GM12878 (cell line): ENCODE data around the gene ATG101. TPM values are rescaled to one million over a fixed set of nuclear protein-coding genes. Genes with fewer than 3 reads are reported as not detected.
A peak's percentile ranks its signal among the peaks of the same experiment; 100 is the strongest.

Source experiments
- ATAC-seq: fragments of 200-7000 bp; cut with Tn5 transposase; 3 replicates; pipeline ENCODE4 v1.9.1; 2020; ENCODE audit warnings: mild to moderate bottlenecking, moderate library complexity
- BruUV-seq: library from RNA; stranded (reverse); fragments of 400-500 nt; replicated peaks from 2 replicates; lab custom pipeline; 2021; lab: Mats Ljungman, UMichigan
- CTCF ChIA-PET: fragments of 300-600 bp; sonication (Branson Sonifier 250); formaldehyde crosslinking; extraction: SDS; loops from one replicate; lab custom pipeline; 2021; ENCODE audit warnings: inconsistent platforms; lab: Yijun Ruan, JAX
- POLR2A ChIA-PET: fragments of 350-600 bp; formaldehyde crosslinking; extraction: SDS; loops from one replicate; lab custom pipeline; 2021; ENCODE audit warnings: inconsistent platforms; lab: Charles Lee
- RAD21 ChIA-PET: fragments of 300-600 bp; sonication (Branson Sonifier 250); formaldehyde crosslinking; loops from one replicate; lab custom pipeline; 2023; ENCODE audit warnings: antibody characterized with exemption; ENCODE audit not compliant: unreplicated experiment; lab: Charles Lee
- SMC1A ChIA-PET: fragments of 300-600 bp; sonication (Branson Sonifier 250); formaldehyde crosslinking; loops from one replicate; lab custom pipeline; 2023; ENCODE audit not compliant: unreplicated experiment, uncharacterized antibody; lab: Charles Lee
- DNase-seq: peaks from one replicate; pipeline ENCODE4 v3.0.0-alpha.2; 2011; ENCODE audit warnings: low read depth, low spot score
- FAIRE-seq: peaks from 3 replicates; lab custom pipeline; 2011; peaks lifted over from hg19 to GRCh38; lab: Jason Lieb, UNC
- H2AFZ ChIP-seq: 2 replicates; pipeline ENCODE4 v1.6.0; 2011; ENCODE audit warnings: low read depth, low read length, control low read depth; ENCODE audit not compliant: control insufficient read depth
- H3K27ac ChIP-seq: 2 replicates; pipeline ENCODE4 v1.5.1; 2011; ENCODE audit warnings: control low read depth; ENCODE audit not compliant: control insufficient read depth, insufficient read depth
- H3K27me3 ChIP-seq, 2 experiments: replicated peaks in 1 of 2; 2 replicates each; pipeline versions ENCODE4 v1.6.0 to v1.6.1; 2011; ENCODE audit warnings: low read length in 1 of 2; ENCODE audit not compliant: control insufficient read depth in 2 of 2, insufficient read depth in 2 of 2
- H3K36me3 ChIP-seq, 2 experiments: 2 replicates each; pipeline ENCODE4 v1.5.1; 2011; ENCODE audit warnings: low read length in 1 of 2; ENCODE audit not compliant: control insufficient read depth in 2 of 2, insufficient read depth in 2 of 2
- H3K4me1 ChIP-seq: 2 replicates; pipeline ENCODE4 v1.6.1; 2011; ENCODE audit warnings: mild to moderate bottlenecking, low read length, moderate library complexity, mixed read lengths; ENCODE audit not compliant: control insufficient read depth, insufficient read depth
- H3K4me2 ChIP-seq: 2 replicates; pipeline ENCODE4 v1.6.0; 2011; ENCODE audit warnings: control low read depth; ENCODE audit not compliant: control insufficient read depth, insufficient read depth
- H3K4me3 ChIP-seq: fragments of 200-600 bp; sonication (generic); 2 replicates; pipeline ENCODE4 v1.5.1; 2016
- H3K79me2 ChIP-seq: 2 replicates; pipeline ENCODE4 v1.6.0; 2011; ENCODE audit warnings: low read length; ENCODE audit not compliant: control insufficient read depth, insufficient read depth
- H3K9ac ChIP-seq: 2 replicates; pipeline ENCODE4 v1.8.0; 2011; ENCODE audit warnings: low read length, control low read depth, mixed read lengths; ENCODE audit not compliant: control insufficient read depth, insufficient read depth
- H3K9me3 ChIP-seq: replicated peaks from 3 replicates; pipeline ENCODE4 v1.5.1; 2011; ENCODE audit warnings: mild to moderate bottlenecking, low read length; ENCODE audit not compliant: control insufficient read depth, insufficient read depth
- H4K20me1 ChIP-seq: 2 replicates; pipeline ENCODE4 v1.6.0; 2011; ENCODE audit not compliant: control insufficient read depth, insufficient read depth
- ATF7 ChIP-seq: fragments of 450-650 bp; IDR thresholded peaks from 2 replicates; pipeline ENCODE4 v1.6.1; 2016; ENCODE audit warnings: low read depth, mild to moderate bottlenecking
- CHD2 ChIP-seq: IDR thresholded peaks from 2 replicates; pipeline ENCODE4 v1.6.1; 2011; ENCODE audit warnings: low read depth, low read length, improper control_type of control experiment, borderline replicate concordance
- CHD4 ChIP-seq: fragments of 200-600 bp; sonication (generic); IDR thresholded peaks from 2 replicates; pipeline ENCODE4 v1.6.1; 2016; ENCODE audit warnings: mild to moderate bottlenecking
- CREM ChIP-seq: IDR thresholded peaks from 2 replicates; pipeline ENCODE4 v1.6.1; 2014; ENCODE audit warnings: antibody characterized with exemption, low read depth
- DPF2 ChIP-seq: fragments of 450-650 bp; IDR thresholded peaks from 2 replicates; pipeline ENCODE4 v1.6.1; 2017; ENCODE audit warnings: mild to moderate bottlenecking
- ELK1 ChIP-seq: IDR thresholded peaks from 2 replicates; pipeline ENCODE4 v1.6.1; 2012; ENCODE audit warnings: low read depth, low read length, improper control_type of control experiment
- EP300 ChIP-seq, 2 experiments: fragments of 150-350 bp in 1 of 2; IDR thresholded peaks; 2 replicates each; pipeline ENCODE4 v1.6.1; 2011 to 2012; ENCODE audit warnings: low read depth in 2 of 2, low read length in 2 of 2, borderline replicate concordance in 1 of 2, improper control_type of control experiment in 1 of 2, inconsistent platforms in 1 of 2; ENCODE audit not compliant: control insufficient read depth in 1 of 2
- HDGF ChIP-seq: fragments of 450-650 bp; IDR thresholded peaks from 2 replicates; pipeline ENCODE4 v1.6.1; 2016; ENCODE audit warnings: antibody characterized with exemption
- IKZF1 ChIP-seq: fragments of 450-650 bp; conservative IDR thresholded peaks from 2 replicates; pipeline ENCODE4 v1.6.1; 2017; ENCODE audit warnings: antibody characterized with exemption, mild to moderate bottlenecking
- IKZF2 ChIP-seq, 2 experiments: fragments of 450-650 bp; IDR thresholded peaks; 2 replicates each; pipeline ENCODE4 v1.6.1; 2017; ENCODE audit warnings: mild to moderate bottlenecking in 2 of 2, moderate library complexity in 2 of 2
- MEF2B ChIP-seq: fragments of 450-650 bp; IDR thresholded peaks from 2 replicates; pipeline ENCODE4 v1.6.1; 2018; ENCODE audit warnings: mild to moderate bottlenecking, moderate library complexity; ENCODE audit not compliant: partially characterized antibody, poor library complexity, severe bottlenecking
- MTA2 ChIP-seq: fragments of 450-650 bp; IDR thresholded peaks from 2 replicates; pipeline ENCODE4 v1.6.1; 2016; ENCODE audit warnings: low read depth, mild to moderate bottlenecking, moderate library complexity
- NBN ChIP-seq: fragments of 450-650 bp; IDR thresholded peaks from 2 replicates; pipeline ENCODE4 v1.6.1; 2016
- SMAD1 ChIP-seq: fragments of 450-650 bp; IDR thresholded peaks from 2 replicates; pipeline ENCODE4 v1.6.1; 2018; ENCODE audit warnings: mild to moderate bottlenecking, low read depth; ENCODE audit not compliant: partially characterized antibody
- SMC3 ChIP-seq: IDR thresholded peaks from 2 replicates; pipeline ENCODE4 v1.6.1; 2011; ENCODE audit warnings: low read length, improper control_type of control experiment, borderline replicate concordance
- SRF ChIP-seq, 2 experiments: IDR thresholded peaks; 2 replicates each; pipeline ENCODE4 v1.6.1; 2011; ENCODE audit warnings: low read depth in 2 of 2, low read length in 2 of 2, mild to moderate bottlenecking in 1 of 2, moderate library complexity in 1 of 2
- TCF12 ChIP-seq: IDR thresholded peaks from 2 replicates; pipeline ENCODE4 v1.6.1; 2011; ENCODE audit warnings: low read depth, mild to moderate bottlenecking, low read length
- YY1 ChIP-seq: IDR thresholded peaks from 2 replicates; pipeline ENCODE4 v1.6.1; 2011; ENCODE audit warnings: low read depth, mild to moderate bottlenecking, low read length
- WGBS: methylation state at CpG from one replicate; pipeline ENCODE4 v1.1.6; 2016; ENCODE audit warnings: low lambda C conversion rate; ENCODE audit not compliant: insufficient replicate concordance, insufficient coverage; ENCODE audit errors: missing lambda C conversion rate; 5-methylcytosine and 5-hydroxymethylcytosine counted together
- in situ Hi-C: fragments of 300-500 bp; cut with MboI; formaldehyde crosslinking; loops from 9 replicates; pipeline ENCODE4 v1.14.3; 2018; ENCODE audit warnings: mixed read lengths
- intact Hi-C: fragments of 100-400 bp; cut with micrococcal nuclease; formaldehyde crosslinking; loops from one replicate; pipeline ENCODE4 v1.14.2; 2022; ENCODE audit not compliant: unreplicated experiment
- polyA plus RNA-seq, 11 experiments: library from polyadenylated mRNA; depleted of rRNA in 4 of 11; unstranded in 6 of 11; stranded (reverse) in 5 of 11; fragments of >200 nt; fragmentation: Nextera tagmentation in 4 of 11; fragmentation: Illumina TruSeq in 1 of 11; extraction: Ambion mirVana in 4 of 11; extraction: Trizol in 1 of 11; gene quantifications; 1 replicate in 1 of 11; 2 replicates in 10 of 11; pipeline versions ENCODE4 v1.2.1 to v1.2.3, GENCODE V29; 2011 to 2016; ENCODE audit warnings: inconsistent platforms in 2 of 11, missing spikeins in 2 of 11, low read depth in 1 of 11
- total RNA-seq, 4 experiments: library from RNA; depleted of rRNA in 3 of 4; stranded (reverse); fragments of >200 nt in 3 of 4; fragmentation: Illumina TruSeq in 1 of 4; extraction: Trizol in 1 of 4; gene quantifications; 2 replicates each; pipeline versions ENCODE4 v1.2.1 to v1.2.3, GENCODE V29; 2013 to 2021
- TF ChIP-seq, protein P1 (sequence below): fragments of 450-650 bp; formaldehyde crosslinking; IDR thresholded peaks from 2 replicates; pipeline ENCODE4 v1.4.0; 2022; ENCODE audit warnings: mild to moderate bottlenecking, moderate library complexity

Gene ATG101
- total and polyA plus RNA-seq, 10 of the 15 experiments (the other 5 are each of a cell fraction or from before 2014, with no cell fraction given), result 2.7 to 49.8 (median 35.3) TPM

GRCh38 chr12:52087961-52088820 is 18.4 kb downstream of the ATG101 start:
- POLR2A ChIA-PET, result interaction anchor here (0.8 to 1.0 kb wide), 3 partner anchors 18 to 61 kb away, joined by 3 to 5 read pairs (median 3); partner anchors contain the start of genes ATG101 and NR4A1
- peak; percentile 86 for ATAC-seq

More at GRCh38 chr12:52087961-52088820, 18.4 kb downstream of the ATG101 start:
- SMC1A ChIA-PET, result interaction anchor here (9.5 to 12.5 kb wide), 2 partner anchors 30 to 60 kb away, joined by 62 to 322 read pairs; no protein-coding TSS in a partner anchor
- WGBS, result 12% methylated on average over 20 of the region's 20 CpGs
- Histone ChIP-seq H3K27ac (no peak overlapping the region), H3K9ac (no peak overlapping the region), H3K4me3 (no peak overlapping the region), H3K9me3 (no peaks in the 10 kb centered on the region), H2AFZ (no peak overlapping the region), H3K4me1 (peaks cover 8% of the 10 kb centered on the region), H3K79me2 (no peaks in the 10 kb centered on the region), H3K36me3 (no peaks in the 10 kb centered on the region), H4K20me1 (no peaks in the 10 kb centered on the region), H3K4me2 (0 out of 2 replicates have a peak overlapping the region, but pooled peaks have one; percentile 8), H3K27me3 (no peaks in the 10 kb centered on the region; a peak in 1 of 4 replicates)
- peak; percentile 49 for FAIRE-seq
- RAD21 ChIA-PET, result interaction anchor here (0.9 to 5.8 kb wide), 7 partner anchors 18 to 68 kb away, joined by 3 to 88 read pairs (median 4); partner anchors contain the start of genes ATG101 and NR4A1
- no TSS peak for BruUV-seq
- in situ Hi-C loops (no loop called here), intact Hi-C loops (loop anchor here (1.0 kb wide), 1 partner anchor 30 kb away; no protein-coding TSS in a partner anchor)
- CTCF ChIA-PET, result interaction anchor here (0.8 to 13.1 kb wide), 12 partner anchors 12 to 84 kb away, joined by 3 to 622 read pairs (median 5); partner anchors contain the start of gene ATG101
- DNase-seq, result no peak
- TF ChIP-seq SMC3 (no peak), HDGF (peak; percentile 48; the same call in 1 of the 2 replicates), YY1 (0 out of 2 replicates have a peak, but pooled peaks have one; percentile 18), TCF12 (peak; percentile 94), MTA2 (peak; percentile 42; the same call in 1 of the 2 replicates), SRF (IDR thresholded peaks at IDR 0.05; ENCODE audit: low read depth in 2 of 2, low read length in 2 of 2) (peak; percentile 73 to 80; a peak in 3 of 4 replicates), EP300 (IDR thresholded peaks at IDR 0.05; ENCODE audit: borderline replicate concordance in 1 of 2, control insufficient read depth in 1 of 2, low read depth in 2 of 2, low read length in 2 of 2) (peak in 1 of 2 experiments; percentile 36; a peak in 2 of 4 replicates), IKZF1 (peak; percentile 44), CHD4 (no peak), SMAD1 (no peak), DPF2 (0 out of 2 replicates have a peak, but pooled peaks have one; percentile 19), ELK1 (peak; percentile 73; the same call in 1 of the 2 replicates), MEF2B (peak; percentile 95), ATF7 (peak; percentile 36; the same call in 1 of the 2 replicates), CREM (0 out of 2 replicates have a peak, but pooled peaks have one; percentile 11), CHD2 (peak; percentile 68; the same call in 1 of the 2 replicates), NBN (0 out of 2 replicates have a peak, but pooled peaks have one; percentile 35), IKZF2 (IDR thresholded peaks at IDR 0.05) (peak; percentile 19 to 40; a peak in 2 of 4 replicates)
- TF ChIP-seq, protein P1, sequence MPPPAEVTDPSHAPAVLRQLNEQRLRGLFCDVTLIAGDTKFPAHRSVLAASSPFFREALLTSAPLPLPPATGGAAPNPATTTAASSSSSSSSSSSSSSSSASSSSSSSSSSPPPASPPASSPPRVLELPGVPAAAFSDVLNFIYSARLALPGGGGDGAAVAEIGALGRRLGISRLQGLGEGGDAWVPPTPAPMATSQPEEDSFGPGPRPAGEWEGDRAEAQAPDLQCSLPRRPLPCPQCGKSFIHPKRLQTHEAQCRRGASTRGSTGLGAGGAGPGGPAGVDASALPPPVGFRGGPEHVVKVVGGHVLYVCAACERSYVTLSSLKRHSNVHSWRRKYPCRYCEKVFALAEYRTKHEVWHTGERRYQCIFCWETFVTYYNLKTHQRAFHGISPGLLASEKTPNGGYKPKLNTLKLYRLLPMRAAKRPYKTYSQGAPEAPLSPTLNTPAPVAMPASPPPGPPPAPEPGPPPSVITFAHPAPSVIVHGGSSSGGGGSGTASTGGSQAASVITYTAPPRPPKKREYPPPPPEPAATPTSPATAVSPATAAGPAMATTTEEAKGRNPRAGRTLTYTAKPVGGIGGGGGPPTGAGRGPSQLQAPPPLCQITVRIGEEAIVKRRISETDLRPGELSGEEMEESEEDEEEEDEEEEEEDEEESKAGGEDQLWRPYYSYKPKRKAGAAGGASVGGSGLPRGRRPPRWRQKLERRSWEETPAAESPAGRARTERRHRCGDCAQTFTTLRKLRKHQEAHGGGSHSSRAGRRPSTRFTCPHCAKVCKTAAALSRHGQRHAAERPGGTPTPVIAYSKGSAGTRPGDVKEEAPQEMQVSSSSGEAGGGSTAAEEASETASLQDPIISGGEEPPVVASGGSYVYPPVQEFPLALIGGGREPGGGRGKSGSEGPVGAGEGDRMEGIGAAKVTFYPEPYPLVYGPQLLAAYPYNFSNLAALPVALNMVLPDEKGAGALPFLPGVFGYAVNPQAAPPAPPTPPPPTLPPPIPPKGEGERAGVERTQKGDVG, result no peak
